IMR-90 (cell line): Measurements from ENCODE around the gene CDH22. TPM values are rescaled to one million over a fixed set of nuclear protein-coding genes. Genes with fewer than 3 reads are reported as not detected.

Source experiments
- ATAC-seq: fragments of 200-7000 bp; cut with Tn5 transposase; 2 replicates; pipeline ENCODE4 v1.9.1; 2020; ENCODE audit warnings: low read depth, mild to moderate bottlenecking, moderate library complexity
- BruUV-seq: library from RNA; stranded (reverse); fragments of 400-500 nt; replicated peaks from 2 replicates; lab custom pipeline; 2021; lab: Mats Ljungman, UMichigan
- CTCF ChIA-PET: fragments of 300-600 bp; formaldehyde crosslinking; extraction: SDS; loops from one replicate; lab custom pipeline; 2021; ENCODE audit warnings: antibody characterized with exemption; lab: Yijun Ruan, JAX
- POLR2A ChIA-PET: fragments of 300-600 bp; sonication (Branson Sonifier 250); formaldehyde crosslinking; loops from one replicate; lab custom pipeline; 2022; ENCODE audit warnings: antibody characterized with exemption; ENCODE audit not compliant: unreplicated experiment; lab: Charles Lee
- DNase-seq: peaks from one replicate; pipeline ENCODE4 v3.0.0; 2013
- H2AFZ ChIP-seq: replicated peaks from 2 replicates; pipeline ENCODE3; 2013; ENCODE audit warnings: low read length, mild to moderate bottlenecking; ENCODE audit not compliant: poor library complexity
- H2AK5ac ChIP-seq: 2 replicates; pipeline ENCODE4 v1.6.1; 2013; ENCODE audit warnings: low read depth, low read length, inconsistent platforms
- H2AK9ac ChIP-seq: replicated peaks from 2 replicates; pipeline ENCODE3; 2013; ENCODE audit warnings: mild to moderate bottlenecking, low read depth, low read length, moderate library complexity; ENCODE audit not compliant: poor library complexity
- H2BK120ac ChIP-seq: 2 replicates; pipeline ENCODE4 v1.6.1; 2013; ENCODE audit warnings: low read depth, low read length, inconsistent platforms
- H2BK15ac ChIP-seq: 3 replicates; pipeline ENCODE4 v1.6.1; 2013; ENCODE audit warnings: low read depth, low read length, inconsistent platforms
- H2BK20ac ChIP-seq: 2 replicates; pipeline ENCODE4 v1.6.1; 2013; ENCODE audit warnings: low read depth, mild to moderate bottlenecking, inconsistent platforms, low read length, moderate library complexity
- H2BK5ac ChIP-seq: 2 replicates; pipeline ENCODE4 v1.6.1; 2013; ENCODE audit warnings: mild to moderate bottlenecking, low read depth, low read length, inconsistent platforms; ENCODE audit not compliant: poor library complexity, severe bottlenecking
- H3K14ac ChIP-seq: replicated peaks from 2 replicates; pipeline ENCODE4 v1.6.1; 2013; ENCODE audit warnings: low read depth, low read length, inconsistent platforms
- H3K18ac ChIP-seq: 2 replicates; pipeline ENCODE4 v1.6.1; 2013; ENCODE audit warnings: low read depth, low read length, control low read depth
- H3K23ac ChIP-seq: 2 replicates; pipeline ENCODE4 v1.6.1; 2013; ENCODE audit warnings: low read depth, low read length, inconsistent platforms
- H3K27ac ChIP-seq: 2 replicates; pipeline ENCODE4 v1.5.1; 2013; ENCODE audit warnings: mild to moderate bottlenecking, control low read depth, low read length; ENCODE audit not compliant: insufficient read depth
- H3K27me3 ChIP-seq: 2 replicates; pipeline ENCODE4 v1.6.1; 2013; ENCODE audit warnings: low read length; ENCODE audit not compliant: control insufficient read depth, insufficient read depth
- H3K36me3 ChIP-seq: 2 replicates; pipeline ENCODE4 v1.6.1; 2013; ENCODE audit warnings: low read length, mixed read lengths; ENCODE audit not compliant: control insufficient read depth, insufficient read depth
- H3K4ac ChIP-seq: 2 replicates; pipeline ENCODE4 v1.6.1; 2013; ENCODE audit warnings: low read depth, low read length, inconsistent platforms
- H3K4me1 ChIP-seq: 2 replicates; pipeline ENCODE4 v1.6.1; 2013; ENCODE audit warnings: low read length, mixed read lengths; ENCODE audit not compliant: control insufficient read depth, insufficient read depth
- H3K4me2 ChIP-seq: 2 replicates; pipeline ENCODE4 v1.6.1; 2013; ENCODE audit warnings: low read depth, mild to moderate bottlenecking, control low read depth, low read length, moderate library complexity
- H3K4me3 ChIP-seq: 2 replicates; pipeline ENCODE4 v1.5.1; 2013; ENCODE audit warnings: low read depth, mild to moderate bottlenecking, control low read depth, low read length, moderate library complexity; ENCODE audit not compliant: insufficient read depth
- H3K56ac ChIP-seq: 2 replicates; pipeline ENCODE4 v1.6.1; 2013; ENCODE audit warnings: low read length, inconsistent platforms; ENCODE audit not compliant: insufficient read depth; ENCODE audit errors: extremely low read depth
- H3K79me1 ChIP-seq, 2 experiments: 2 replicates each; pipeline ENCODE4 v1.6.1; 2013; ENCODE audit warnings: low read length in 2 of 2, inconsistent platforms in 1 of 2, low read depth in 1 of 2
- H3K9ac ChIP-seq: 2 replicates; pipeline ENCODE4 v1.6.1; 2013; ENCODE audit warnings: low read depth, low read length, control low read depth
- H3K9me1 ChIP-seq: 2 replicates; pipeline ENCODE4 v1.6.1; 2013; ENCODE audit warnings: low read length, inconsistent platforms; ENCODE audit not compliant: insufficient read depth
- H3K9me3 ChIP-seq: 2 replicates; pipeline ENCODE4 v1.6.1; 2013; ENCODE audit warnings: low read length; ENCODE audit not compliant: control insufficient read depth, insufficient read depth
- H4K20me1 ChIP-seq: 2 replicates; pipeline ENCODE4 v1.6.1; 2013; ENCODE audit warnings: low read length, inconsistent platforms; ENCODE audit not compliant: insufficient read depth
- H4K5ac ChIP-seq: 2 replicates; pipeline ENCODE4 v1.6.1; 2013; ENCODE audit warnings: mild to moderate bottlenecking, low read depth, low read length, control low read depth
- H4K8ac ChIP-seq, 2 experiments: 2 replicates each; pipeline ENCODE4 v1.6.1; 2013; ENCODE audit warnings: low read depth in 2 of 2, low read length in 2 of 2, control low read depth in 1 of 2, inconsistent platforms in 1 of 2
- H4K91ac ChIP-seq: 2 replicates; pipeline ENCODE4 v1.6.1; 2013; ENCODE audit warnings: low read depth, low read length, inconsistent platforms; ENCODE audit not compliant: insufficient read depth
- BHLHE40 ChIP-seq: fragments of 150-350 bp; IDR thresholded peaks from 2 replicates; pipeline ENCODE4 v1.6.1; 2016; ENCODE audit warnings: mild to moderate bottlenecking, low read depth, low read length
- CEBPB ChIP-seq: IDR thresholded peaks from 2 replicates; pipeline ENCODE4 v1.6.1; 2012; ENCODE audit warnings: low read depth, low read length, improper control_type of control experiment
- CHD1 ChIP-seq: IDR thresholded peaks from 2 replicates; pipeline ENCODE4 v1.6.1; 2012; ENCODE audit warnings: low read depth, low read length, improper control_type of control experiment
- CTCF ChIP-seq: conservative IDR thresholded peaks from 2 replicates; pipeline ENCODE4 v1.5.1; 2012; ENCODE audit warnings: mild to moderate bottlenecking, low read depth, low read length, improper control_type of control experiment
- ELK1 ChIP-seq: fragments of 150-350 bp; IDR thresholded peaks from 2 replicates; pipeline ENCODE4 v1.6.1; 2016; ENCODE audit warnings: low read depth, mild to moderate bottlenecking, low read length, moderate library complexity, borderline replicate concordance
- FOS ChIP-seq: fragments of 150-350 bp; IDR thresholded peaks from 2 replicates; pipeline ENCODE4 v1.6.1; 2016; ENCODE audit warnings: low read depth, low read length
- MAFK ChIP-seq: IDR thresholded peaks from 2 replicates; pipeline ENCODE4 v1.6.1; 2012; ENCODE audit warnings: low read depth, low read length, improper control_type of control experiment
- MAZ ChIP-seq: IDR thresholded peaks from 2 replicates; pipeline ENCODE4 v1.6.1; 2012; ENCODE audit warnings: low read depth, mild to moderate bottlenecking, low read length, improper control_type of control experiment, moderate library complexity, borderline replicate concordance
- MXI1 ChIP-seq: IDR thresholded peaks from 2 replicates; pipeline ENCODE4 v1.6.1; 2012; ENCODE audit warnings: low read depth, mild to moderate bottlenecking, low read length, moderate library complexity, borderline replicate concordance
- NFE2L2 ChIP-seq: fragments of 150-350 bp; IDR thresholded peaks from 2 replicates; pipeline ENCODE4 v1.6.1; 2016; ENCODE audit warnings: low read depth, mild to moderate bottlenecking, low read length
- POLR2A ChIP-seq: IDR thresholded peaks from 2 replicates; pipeline ENCODE4 v1.6.1; 2012; ENCODE audit warnings: mild to moderate bottlenecking, low read depth, low read length
- RAD21 ChIP-seq: IDR thresholded peaks from 2 replicates; pipeline ENCODE4 v1.6.1; 2012; ENCODE audit warnings: low read length, improper control_type of control experiment
- RCOR1 ChIP-seq: IDR thresholded peaks from 2 replicates; pipeline ENCODE4 v1.6.1; 2012; ENCODE audit warnings: mild to moderate bottlenecking, low read length, improper control_type of control experiment; ENCODE audit not compliant: insufficient replicate concordance
- SMC3 ChIP-seq: fragments of 150-350 bp; IDR thresholded peaks from 2 replicates; pipeline ENCODE4 v1.6.1; 2016; ENCODE audit warnings: low read depth, mild to moderate bottlenecking, antibody characterized with exemption, low read length, moderate library complexity
- USF2 ChIP-seq: fragments of 150-350 bp; IDR thresholded peaks from 2 replicates; pipeline ENCODE4 v1.6.1; 2017; ENCODE audit warnings: mild to moderate bottlenecking, antibody characterized with exemption, low read length, low read depth
- WGBS, 2 experiments: methylation state at CpG; one replicate each; pipeline versions ENCODE4 v1.1.5 to v1.1.7; 2013; ENCODE audit warnings: missing lambda C conversion rate in 2 of 2; ENCODE audit not compliant: insufficient read length in 1 of 2; ENCODE audit errors: extremely low coverage in 2 of 2; 5-methylcytosine and 5-hydroxymethylcytosine counted together
- dilution Hi-C: fragments of 300-500 bp; cut with HindIII; formaldehyde crosslinking; loops from one replicate; pipeline ENCODE4 v1.14.3; 2018; ENCODE audit warnings: low sequenced_read_pairs; ENCODE audit not compliant: unreplicated experiment
- in situ Hi-C: fragments of 300-500 bp; cut with MboI; formaldehyde crosslinking; loops from 3 replicates; pipeline ENCODE4 v1.14.3; 2019; ENCODE audit warnings: low sequenced_read_pairs, inconsistent platforms, mixed read lengths
- intact Hi-C: fragments of 100-400 bp; cut with micrococcal nuclease; formaldehyde crosslinking; loops from 2 replicates; pipeline ENCODE4 v1.10.0; 2022
- polyA plus RNA-seq, 3 experiments: library from polyadenylated mRNA; depleted of rRNA; stranded (reverse); fragments of >200 nt; gene quantifications; 2 replicates each; pipeline ENCODE4 v1.2.3, GENCODE V29; 2012; ENCODE audit warnings: low replicate concordance in 1 of 3
- total RNA-seq: library from RNA; depleted of rRNA; stranded (reverse); fragments of >200 nt; gene quantifications from 2 replicates; pipeline ENCODE4 v1.2.3, GENCODE V29; 2012

Gene CDH22
- total and polyA plus RNA-seq, 2 of the 4 experiments (the other 2 are of a cell fraction), result not detected

GRCh38 chr20:46264391-46265266, 43.7 kb downstream of the CDH22 start:
- no peaks in the 10 kb centered on the region; the same call in 1 of the 2 replicates for H4K20me1 ChIP-seq
- no peak overlapping the region for H4K8ac ChIP-seq
- no peak for DNase-seq
- no peak overlapping the region for H3K4me2 ChIP-seq
- ATAC-seq, result no peak
- no peaks in the 10 kb centered on the region for H3K79me1 ChIP-seq
- H3K23ac ChIP-seq, result no peak overlapping the region
- POLR2A ChIA-PET, result no interaction called here
- no peak overlapping the region for H2AK5ac ChIP-seq
- dilution Hi-C loops (no loop called here), in situ Hi-C loops (no loop called here), intact Hi-C loops (no loop called here)
- H3K36me3 ChIP-seq, result no peaks in the 10 kb centered on the region
- H3K27ac ChIP-seq, result no peak overlapping the region
- no peak overlapping the region for H2AFZ ChIP-seq
- H3K56ac ChIP-seq, result no peak overlapping the region
- no peak overlapping the region for H3K9ac ChIP-seq
- H2BK120ac ChIP-seq, result no peak overlapping the region
- no peak overlapping the region for H3K4me3 ChIP-seq
- peaks cover 14% of the 10 kb centered on the region for H3K27me3 ChIP-seq
- no peak overlapping the region for H2BK20ac ChIP-seq
- no TSS peak for BruUV-seq
- no peak overlapping the region for H4K5ac ChIP-seq
- H2BK5ac ChIP-seq, result no peak overlapping the region
- no peaks in the 10 kb centered on the region for H3K9me1 ChIP-seq
- H4K91ac ChIP-seq, result no peak overlapping the region
- WGBS, 2 experiments, result 85% methylated on average over 7 of the region's 26 CpGs; no CpG with 5 or more reads in 1 of the 2 experiments
- H2AK9ac ChIP-seq, result no peak overlapping the region
- no peaks in the 10 kb centered on the region for H3K9me3 ChIP-seq
- CTCF ChIA-PET, result no interaction called here
- no peak overlapping the region for H3K18ac ChIP-seq
- no peak overlapping the region for H3K4ac ChIP-seq
- H3K14ac ChIP-seq, result no peak overlapping the region
- H2BK15ac ChIP-seq, result no peak overlapping the region
- H3K4me1 ChIP-seq, result no peaks in the 10 kb centered on the region
- TF ChIP-seq ELK1, result no peak
- TF ChIP-seq CHD1, result no peak
- no peak for TF ChIP-seq CEBPB
- TF ChIP-seq NFE2L2, result no peak
- no peak for TF ChIP-seq SMC3
- TF ChIP-seq FOS, result no peak
- TF ChIP-seq MAZ, result no peak
- TF ChIP-seq USF2, result no peak
- no peak for TF ChIP-seq POLR2A
- no peak for TF ChIP-seq RAD21
- no peak for TF ChIP-seq BHLHE40
- no peak for TF ChIP-seq CTCF
- TF ChIP-seq MAFK, result no peak
- no peak for TF ChIP-seq MXI1
- TF ChIP-seq RCOR1, result no peak
